CD4-positive, alpha-beta T cell treated with Interleukin-6 for 4 hours (primary cell): ENCODE data around the gene ALDH4A1.
A peak's percentile ranks its signal among the peaks of the same experiment; 100 is the strongest.
"Not testable (repeated sequence)": the region's sequence is repeated elsewhere in the genome, so short reads cannot be mapped to it uniquely, and the experiment has no call there.

Source experiments
- DNase-seq: peaks from one replicate; pipeline ENCODE4 v3.0.0-alpha.2; 2020; ENCODE audit warnings: mixed read lengths

The ALDH4A1 gene

GRCh38 chr1:18898567-18898966 lies 3.8 kb downstream of the ALDH4A1 start:
- no peak for DNase-seq

GRCh38 chr1:18895317-18895716 lies 7.0 kb downstream of the ALDH4A1 start:
- no peak for DNase-seq

GRCh38 chr1:18893120-18893519 lies 9.2 kb downstream of the ALDH4A1 start:
- DNase-seq, result no peak

- DNase-seq, result not testable (repeated sequence)
Measured at GRCh38 chr1:18891858-18892257, 10.5 kb downstream of the ALDH4A1 start.

- DNase-seq, result no peak
Measured at GRCh38 chr1:18891426-18891780, 11.0 kb downstream of the ALDH4A1 start.

GRCh38 chr1:18890706-18891425 lies 11.5 kb downstream of the ALDH4A1 start:
- no peak for DNase-seq

- DNase-seq, result no peak
Measured at GRCh38 chr1:18886003-18886335, 16.4 kb downstream of the ALDH4A1 start.

- no peak for DNase-seq
Measured at GRCh38 chr1:18885311-18886002, 16.9 kb downstream of the ALDH4A1 start.

GRCh38 chr1:18884727-18885126 lies 17.6 kb downstream of the ALDH4A1 start:
- DNase-seq, result no peak

GRCh38 chr1:18884419-18884717 lies 18.0 kb downstream of the ALDH4A1 start:
- DNase-seq, result no peak

- DNase-seq, result peak; percentile 76
Measured at GRCh38 chr1:18883636-18884418, 18.5 kb downstream of the ALDH4A1 start.

GRCh38 chr1:18883079-18883478 lies 19.3 kb downstream of the ALDH4A1 start:
- no peak for DNase-seq

- no peak for DNase-seq
Measured at GRCh38 chr1:18882486-18882885, 19.9 kb downstream of the ALDH4A1 start.

GRCh38 chr1:18881642-18882431 lies 20.5 kb downstream of the ALDH4A1 start:
- DNase-seq, result no peak

GRCh38 chr1:18881164-18881563 lies 21.2 kb downstream of the ALDH4A1 start:
- no peak for DNase-seq

- no peak for DNase-seq
Measured at GRCh38 chr1:18880585-18880984, 21.8 kb downstream of the ALDH4A1 start.

- no peak for DNase-seq
Measured at GRCh38 chr1:18879791-18880309, 22.5 kb downstream of the ALDH4A1 start.

- DNase-seq, result no peak
Measured at GRCh38 chr1:18879215-18879790, 23.1 kb downstream of the ALDH4A1 start.

GRCh38 chr1:18878538-18879214 lies 23.7 kb downstream of the ALDH4A1 start:
- DNase-seq, result no peak

GRCh38 chr1:18877282-18877681 lies 25.1 kb downstream of the ALDH4A1 start:
- no peak for DNase-seq

GRCh38 chr1:18876210-18876609 lies 26.1 kb downstream of the ALDH4A1 start:
- DNase-seq, result no peak

GRCh38 chr1:18875796-18876128 lies 26.6 kb downstream of the ALDH4A1 start:
- no peak for DNase-seq
